Mesendoderm (in vitro differentiated cells): ENCODE results near the gene UGT1A9.

Source experiments
- DNase-seq: peaks from one replicate; pipeline ENCODE4 v3.0.0; 2013
- H2AK5ac ChIP-seq: 2 replicates; pipeline ENCODE4 v1.6.1; 2013; ENCODE audit warnings: low read length, inconsistent platforms
- H2BK120ac ChIP-seq: 2 replicates; pipeline ENCODE4 v1.6.1; 2013; ENCODE audit warnings: low read depth, mild to moderate bottlenecking, low read length, moderate library complexity, mixed read lengths
- H2BK15ac ChIP-seq: replicated peaks from 2 replicates; pipeline ENCODE4 v1.6.1; 2013; ENCODE audit warnings: low read depth, mild to moderate bottlenecking, moderate library complexity
- H2BK5ac ChIP-seq: 2 replicates; pipeline ENCODE4 v1.6.1; 2013; ENCODE audit warnings: low read length, inconsistent platforms
- H3K18ac ChIP-seq: 2 replicates; pipeline ENCODE4 v1.6.1; 2013; ENCODE audit warnings: mild to moderate bottlenecking, low read length, mixed read lengths
- H3K23ac ChIP-seq: one replicate; pipeline ENCODE4 v1.6.1; 2013; ENCODE audit warnings: low read length
- H3K27ac ChIP-seq: 2 replicates; pipeline ENCODE4 v1.5.1; 2013; ENCODE audit warnings: low read depth, mild to moderate bottlenecking, inconsistent platforms, low read length, moderate library complexity
- H3K27me3 ChIP-seq: 2 replicates; pipeline ENCODE4 v1.6.1; 2013; ENCODE audit warnings: low read length, control low read depth, mild to moderate bottlenecking, inconsistent platforms; ENCODE audit not compliant: insufficient read depth, poor library complexity
- H3K36me3 ChIP-seq: 2 replicates; pipeline ENCODE4 v1.6.1; 2013; ENCODE audit warnings: low read length, inconsistent platforms; ENCODE audit not compliant: control insufficient read depth, insufficient read depth
- H3K4ac ChIP-seq: one replicate; pipeline ENCODE4 v1.6.1; 2013; ENCODE audit warnings: low read depth, mild to moderate bottlenecking, low read length, moderate library complexity
- H3K4me1 ChIP-seq: 2 replicates; pipeline ENCODE4 v1.6.1; 2013; ENCODE audit warnings: low read depth, low read length, inconsistent platforms; ENCODE audit not compliant: control insufficient read depth
- H3K4me2 ChIP-seq: 2 replicates; pipeline ENCODE4 v1.6.1; 2013; ENCODE audit warnings: low read length
- H3K4me3 ChIP-seq: 2 replicates; pipeline ENCODE4 v1.5.1; 2013; ENCODE audit warnings: mild to moderate bottlenecking, low read length
- H3K56ac ChIP-seq: one replicate; pipeline ENCODE4 v1.6.1; 2013; ENCODE audit warnings: low read length
- H3K79me1 ChIP-seq: 2 replicates; pipeline ENCODE4 v1.6.1; 2013; ENCODE audit warnings: low read length, inconsistent platforms
- H3K79me2 ChIP-seq: 2 replicates; pipeline ENCODE4 v1.6.1; 2013; ENCODE audit warnings: mild to moderate bottlenecking, low read length; ENCODE audit not compliant: control insufficient read depth, insufficient read depth
- H3K9ac ChIP-seq: 2 replicates; pipeline ENCODE4 v1.6.1; 2013; ENCODE audit warnings: low read length, inconsistent platforms
- H4K5ac ChIP-seq: one replicate; pipeline ENCODE4 v1.6.1; 2013; ENCODE audit warnings: low read length
- H4K8ac ChIP-seq: one replicate; pipeline ENCODE4 v1.6.1; 2013; ENCODE audit warnings: low read depth, mild to moderate bottlenecking, control low read depth, low read length, moderate library complexity
- WGBS: extraction: QIAGEN DNeasy Blood & Tissue Kit; methylation state at CpG from one replicate; pipeline ENCODE4 v1.1.7; 2013; ENCODE audit warnings: low lambda C conversion rate, missing lambda C conversion rate; ENCODE audit not compliant: insufficient coverage; ENCODE audit errors: extremely low coverage; 5-methylcytosine and 5-hydroxymethylcytosine counted together

The UGT1A9 gene

GRCh38 chr2:233706720-233707119 lies 35.0 kb downstream of the UGT1A9 start:
- H4K8ac ChIP-seq, result no peak overlapping the region
- H2BK120ac ChIP-seq, result no peak overlapping the region
- no peaks in the 10 kb centered on the region for H3K79me1 ChIP-seq
- DNase-seq, result no peak
- no peak overlapping the region for H2BK15ac ChIP-seq
- H3K4ac ChIP-seq, result no peak overlapping the region
- no peak overlapping the region for H3K9ac ChIP-seq
- WGBS, result no CpG with 5 or more reads among the region's 1 CpG
- H3K18ac ChIP-seq, result no peak overlapping the region
- no peaks in the 10 kb centered on the region for H3K4me1 ChIP-seq
- H3K79me2 ChIP-seq, result no peaks in the 10 kb centered on the region
- no peaks in the 10 kb centered on the region for H3K36me3 ChIP-seq
- H3K56ac ChIP-seq, result no peak overlapping the region
- H3K27ac ChIP-seq, result no peak overlapping the region
- H3K23ac ChIP-seq, result no peak overlapping the region
- H3K27me3 ChIP-seq, result no peaks in the 10 kb centered on the region
- H3K4me3 ChIP-seq, result no peak overlapping the region
- no peak overlapping the region for H2BK5ac ChIP-seq
- no peak overlapping the region for H3K4me2 ChIP-seq
- H2AK5ac ChIP-seq, result no peak overlapping the region
- no peak overlapping the region for H4K5ac ChIP-seq

- no peak overlapping the region for H3K56ac ChIP-seq
- H3K79me1 ChIP-seq, result no peaks in the 10 kb centered on the region
- H2AK5ac ChIP-seq, result no peak overlapping the region
- H2BK15ac ChIP-seq, result no peak overlapping the region
- no peak overlapping the region for H3K18ac ChIP-seq
- H3K9ac ChIP-seq, result no peak overlapping the region
- H3K4me3 ChIP-seq, result no peak overlapping the region
- H4K5ac ChIP-seq, result no peak overlapping the region
- no peak overlapping the region for H2BK120ac ChIP-seq
- no peak overlapping the region for H3K23ac ChIP-seq
- no CpG with 5 or more reads among the region's 10 CpGs for WGBS
- H4K8ac ChIP-seq, result no peak overlapping the region
- H3K4ac ChIP-seq, result no peak overlapping the region
- no peak overlapping the region for H2BK5ac ChIP-seq
- H3K79me2 ChIP-seq, result no peaks in the 10 kb centered on the region
- no peaks in the 10 kb centered on the region for H3K36me3 ChIP-seq
- no peaks in the 10 kb centered on the region for H3K27me3 ChIP-seq
- no peak for DNase-seq
- no peak overlapping the region for H3K27ac ChIP-seq
- no peak overlapping the region for H3K4me2 ChIP-seq
- no peaks in the 10 kb centered on the region for H3K4me1 ChIP-seq
Measured at GRCh38 chr2:233707940-233708644, 36.4 kb downstream of the UGT1A9 start.

DNA sequence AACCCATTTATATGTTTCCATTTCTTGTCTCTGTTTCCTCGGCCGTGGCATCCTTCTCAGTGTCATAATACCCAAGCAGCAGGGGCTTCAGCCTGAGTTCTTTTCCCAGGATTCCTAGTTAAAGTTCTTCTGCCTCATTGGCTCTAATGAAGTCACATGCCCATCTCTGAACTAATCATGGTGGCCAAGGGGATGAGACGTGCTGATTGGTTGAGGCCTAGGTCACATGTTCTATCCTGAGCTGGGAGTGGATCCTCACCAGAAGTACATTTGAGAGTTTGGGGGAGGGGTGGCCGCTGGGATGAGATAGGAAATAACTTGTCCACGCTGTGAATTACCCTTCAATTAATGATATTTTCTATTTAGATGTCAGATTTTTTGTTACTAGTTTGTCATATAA lies 37.2 kb downstream of the UGT1A9 start:
- H3K79me2 ChIP-seq, result no peaks in the 10 kb centered on the region
- no peak overlapping the region for H3K23ac ChIP-seq
- H3K4me3 ChIP-seq, result no peak overlapping the region
- H2AK5ac ChIP-seq, result no peak overlapping the region
- no peak overlapping the region for H3K56ac ChIP-seq
- H3K18ac ChIP-seq, result no peak overlapping the region
- H2BK5ac ChIP-seq, result no peak overlapping the region
- H3K27ac ChIP-seq, result no peak overlapping the region
- H2BK15ac ChIP-seq, result no peak overlapping the region
- no peak overlapping the region for H3K4ac ChIP-seq
- peak; percentile 45 for DNase-seq
- no peak overlapping the region for H3K4me2 ChIP-seq
- no peaks in the 10 kb centered on the region for H3K36me3 ChIP-seq
- no peak overlapping the region for H4K8ac ChIP-seq
- no peaks in the 10 kb centered on the region for H3K27me3 ChIP-seq
- H3K4me1 ChIP-seq, result no peaks in the 10 kb centered on the region
- no peaks in the 10 kb centered on the region for H3K79me1 ChIP-seq
- H4K5ac ChIP-seq, result no peak overlapping the region
- no CpG with 5 or more reads among the region's 5 CpGs for WGBS
- no peak overlapping the region for H3K9ac ChIP-seq
- no peak overlapping the region for H2BK120ac ChIP-seq

DNA sequence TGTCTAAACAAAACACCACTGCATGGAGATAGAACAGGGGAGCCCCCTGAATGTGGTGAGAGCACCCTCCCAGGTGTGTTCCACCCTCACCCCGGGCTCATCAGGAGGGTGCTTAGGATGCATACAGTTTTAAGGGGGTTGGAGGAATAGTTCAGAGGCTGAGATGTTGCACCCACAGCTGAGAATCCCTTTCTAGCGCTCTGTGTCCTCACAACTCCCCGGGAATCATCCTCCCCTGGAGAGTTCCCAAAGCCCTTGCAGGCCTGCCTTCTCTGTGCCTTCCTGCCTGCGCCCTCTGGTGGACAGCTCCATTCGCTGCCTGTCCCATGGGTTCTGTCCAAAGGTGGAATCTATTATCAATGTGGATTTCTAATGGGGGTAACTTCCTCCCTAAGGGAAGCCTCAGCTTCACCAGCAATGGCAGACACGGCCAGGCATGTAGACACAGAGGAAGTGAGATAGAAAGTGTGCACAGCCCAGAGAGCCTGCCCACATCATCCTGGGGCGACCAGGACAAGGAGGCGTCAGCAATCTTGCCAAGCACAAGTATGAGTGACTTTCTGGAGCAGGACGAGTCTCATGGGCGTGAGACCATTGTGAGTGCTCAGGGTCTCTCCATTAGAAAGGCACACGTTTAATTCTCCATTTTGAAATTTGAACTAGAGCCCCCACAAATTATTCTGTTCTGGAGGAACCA lies 39.8 kb downstream of the UGT1A9 start:
- no peak overlapping the region for H3K9ac ChIP-seq
- no peak overlapping the region for H3K4ac ChIP-seq
- whole genome bisulfite sequencing, result no CpG with 5 or more reads among the region's 11 CpGs
- H2BK120ac ChIP-seq, result no peak overlapping the region
- no peak overlapping the region for H3K18ac ChIP-seq
- H3K79me2 ChIP-seq, result no peaks in the 10 kb centered on the region
- H2AK5ac ChIP-seq, result no peak overlapping the region
- H2BK15ac ChIP-seq, result no peak overlapping the region
- no peaks in the 10 kb centered on the region for H3K27me3 ChIP-seq
- H3K56ac ChIP-seq, result peak overlapping the region; percentile 26
- no peak overlapping the region for H3K4me2 ChIP-seq
- H2BK5ac ChIP-seq, result no peak overlapping the region
- H3K23ac ChIP-seq, result no peak overlapping the region
- H3K79me1 ChIP-seq, result no peaks in the 10 kb centered on the region
- H4K5ac ChIP-seq, result no peak overlapping the region
- DNase-seq, result peak; percentile 81
- no peaks in the 10 kb centered on the region for H3K36me3 ChIP-seq
- H4K8ac ChIP-seq, result no peak overlapping the region
- no peak overlapping the region for H3K27ac ChIP-seq
- no peaks in the 10 kb centered on the region for H3K4me1 ChIP-seq
- no peak overlapping the region for H3K4me3 ChIP-seq

- Histone ChIP-seq H2BK120ac (no peak within 1 kb of the TSS), H3K36me3 (no peaks in the 10 kb centered on the region), H3K79me1 (no peaks in the 10 kb centered on the region), H3K27me3 (no peaks in the 10 kb centered on the region), H3K18ac (no peak within 1 kb of the TSS), H3K4me1 (no peaks in the 10 kb centered on the region), H2BK15ac (no peak within 1 kb of the TSS), H3K4ac (no peak within 1 kb of the TSS), H3K27ac (no peak within 1 kb of the TSS), H3K4me3 (no peak within 1 kb of the TSS), H4K5ac (no peak within 1 kb of the TSS), H3K79me2 (no peaks in the 10 kb centered on the region), H3K4me2 (no peak within 1 kb of the TSS), H4K8ac (no peak within 1 kb of the TSS), H3K23ac (no peak within 1 kb of the TSS), H3K9ac (no peak within 1 kb of the TSS), H2AK5ac (no peak within 1 kb of the TSS), H3K56ac (no peak within 1 kb of the TSS), H2BK5ac (no peak within 1 kb of the TSS)
- DNase-seq, result no peak
- no CpG with 5 or more reads among the region's 14 CpGs for WGBS
Measured at GRCh38 chr2:233712611-233713261, 41.0 kb downstream of the UGT1A9 start, which contains the start of gene UGT1A5. UGT1A5 (plus strand) TSS chr2:233712907; CDS start chr2:233712992, 85 bp downstream.
